Parathyroid adenoma (tissue), 2 donors: Measurements from ENCODE around the gene ARNT2.

Source experiments
- H2AFZ ChIP-seq: fragments of 300-600 bp; sonication (generic); one replicate; pipeline ENCODE4 v1.7.0; 2017; ENCODE audit warnings: antibody characterized with exemption, mild to moderate bottlenecking
- H3K27ac ChIP-seq: fragments of 300-600 bp; sonication (generic); one replicate; pipeline ENCODE4 v1.7.0; 2017
- H3K27me3 ChIP-seq: fragments of 300-600 bp; sonication (generic); one replicate; pipeline ENCODE4 v1.7.0; 2017; ENCODE audit warnings: low read length; ENCODE audit not compliant: control insufficient read depth, insufficient read depth
- H3K36me3 ChIP-seq: fragments of 300-600 bp; sonication (generic); one replicate; pipeline ENCODE4 v1.7.0; 2017; ENCODE audit warnings: low read length; ENCODE audit not compliant: control insufficient read depth, insufficient read depth
- H3K4me1 ChIP-seq: fragments of 300-600 bp; sonication (generic); one replicate; pipeline ENCODE4 v1.7.0; 2017; ENCODE audit warnings: control low read depth
- H3K4me2 ChIP-seq: fragments of 300-600 bp; sonication (generic); one replicate; pipeline ENCODE4 v1.7.0; 2017; ENCODE audit warnings: low read length
- H3K4me3 ChIP-seq: fragments of 300-600 bp; sonication (generic); one replicate; pipeline ENCODE4 v1.7.0; 2017; ENCODE audit warnings: low read depth, low read length
- H3K79me2 ChIP-seq: fragments of 300-600 bp; sonication (generic); one replicate; pipeline ENCODE4 v1.7.0; 2017; ENCODE audit warnings: control low read depth
- H3K9ac ChIP-seq: fragments of 300-600 bp; sonication (generic); one replicate; pipeline ENCODE4 v1.7.0; 2017; ENCODE audit warnings: mild to moderate bottlenecking
- H3K9me3 ChIP-seq: fragments of 300-600 bp; sonication (generic); one replicate; pipeline ENCODE4 v1.7.0; 2017; ENCODE audit warnings: low read length; ENCODE audit not compliant: control insufficient read depth
- TF ChIP-seq, protein P1 (sequence below): fragments of 300-600 bp; sonication (generic); IDR thresholded peaks from one replicate; pipeline ENCODE4 v1.7.0; 2017; ENCODE audit warnings: antibody characterized with exemption, mild to moderate bottlenecking
- donor health status: primary hyperparathyroidism.

The ARNT2 gene

DNA sequence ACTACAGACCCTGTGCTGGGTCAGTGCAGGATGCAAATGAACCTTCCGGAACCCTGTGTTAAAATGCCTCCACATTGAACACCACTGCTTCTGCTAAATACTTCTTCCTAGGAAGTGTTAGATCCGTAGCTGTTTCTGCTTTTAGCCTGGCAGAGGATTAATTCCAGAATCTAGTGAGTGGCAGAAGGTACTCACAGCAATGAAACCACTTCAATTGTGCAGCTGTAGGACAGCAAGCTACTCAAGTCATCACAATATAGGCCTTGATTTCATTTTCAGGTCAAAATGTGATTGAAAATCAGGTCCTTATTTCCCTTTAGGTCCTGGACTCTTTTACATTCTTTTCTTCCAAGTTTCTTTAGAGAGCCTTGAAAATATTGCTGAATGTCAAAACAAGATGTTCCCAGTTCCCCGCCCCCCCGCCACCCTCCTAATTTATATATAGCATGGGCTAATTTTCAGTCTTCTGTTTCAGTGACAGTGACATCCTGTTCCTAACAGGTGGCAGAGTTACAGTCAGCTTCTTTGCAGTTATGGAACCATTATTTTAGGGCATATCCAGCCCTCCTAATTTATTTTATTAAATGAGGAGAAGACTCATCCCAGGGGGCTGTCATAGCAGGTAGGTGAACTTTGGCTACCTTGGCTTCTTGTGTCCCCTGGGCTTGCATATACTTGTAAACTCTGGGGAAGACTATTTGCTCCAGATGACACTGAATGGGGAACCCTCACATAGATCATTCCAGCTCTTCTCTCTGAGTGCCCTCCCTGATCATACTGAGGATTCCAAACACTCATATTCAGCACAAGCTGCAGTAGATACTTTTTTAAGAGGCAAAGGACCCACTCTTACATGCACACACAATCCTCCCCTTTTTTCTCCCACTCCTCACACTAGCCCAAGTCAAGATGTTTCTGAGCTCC, 28.0 kb upstream of the ARNT2 start:
- Histone ChIP-seq H3K27me3 (no peaks in the 10 kb centered on the region), H3K27ac (no peak overlapping the region), H3K4me3 (no peak overlapping the region), H3K36me3 (no peaks in the 10 kb centered on the region), H2AFZ (no peak overlapping the region), H3K4me1 (no peaks in the 10 kb centered on the region), H3K9ac (no peak overlapping the region), H3K4me2 (no peak overlapping the region), H3K9me3 (no peaks in the 10 kb centered on the region), H3K79me2 (no peaks in the 10 kb centered on the region)
- TF ChIP-seq, protein P1, sequence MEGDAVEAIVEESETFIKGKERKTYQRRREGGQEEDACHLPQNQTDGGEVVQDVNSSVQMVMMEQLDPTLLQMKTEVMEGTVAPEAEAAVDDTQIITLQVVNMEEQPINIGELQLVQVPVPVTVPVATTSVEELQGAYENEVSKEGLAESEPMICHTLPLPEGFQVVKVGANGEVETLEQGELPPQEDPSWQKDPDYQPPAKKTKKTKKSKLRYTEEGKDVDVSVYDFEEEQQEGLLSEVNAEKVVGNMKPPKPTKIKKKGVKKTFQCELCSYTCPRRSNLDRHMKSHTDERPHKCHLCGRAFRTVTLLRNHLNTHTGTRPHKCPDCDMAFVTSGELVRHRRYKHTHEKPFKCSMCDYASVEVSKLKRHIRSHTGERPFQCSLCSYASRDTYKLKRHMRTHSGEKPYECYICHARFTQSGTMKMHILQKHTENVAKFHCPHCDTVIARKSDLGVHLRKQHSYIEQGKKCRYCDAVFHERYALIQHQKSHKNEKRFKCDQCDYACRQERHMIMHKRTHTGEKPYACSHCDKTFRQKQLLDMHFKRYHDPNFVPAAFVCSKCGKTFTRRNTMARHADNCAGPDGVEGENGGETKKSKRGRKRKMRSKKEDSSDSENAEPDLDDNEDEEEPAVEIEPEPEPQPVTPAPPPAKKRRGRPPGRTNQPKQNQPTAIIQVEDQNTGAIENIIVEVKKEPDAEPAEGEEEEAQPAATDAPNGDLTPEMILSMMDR, result no peak

DNA sequence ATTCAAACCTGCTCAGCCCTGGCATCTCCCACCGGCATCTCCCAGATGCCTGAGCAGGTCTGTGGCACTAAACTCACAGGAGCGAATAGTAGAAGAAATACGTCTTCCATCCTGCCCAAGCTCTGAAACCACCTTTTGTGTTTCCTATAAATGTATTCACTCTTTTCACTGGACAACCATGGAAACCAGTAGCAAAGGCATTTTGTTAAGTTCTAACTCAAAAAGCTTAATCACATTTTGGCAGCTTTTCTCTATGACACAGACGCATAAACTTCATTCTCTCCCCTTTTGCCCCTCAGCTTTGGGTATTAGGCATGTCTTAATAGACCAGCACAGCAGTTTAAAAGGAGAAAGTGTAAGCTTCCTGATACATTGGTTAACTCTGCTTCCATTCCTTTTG, 24.5 kb upstream of the ARNT2 start:
- no peak overlapping the region for H3K4me2 ChIP-seq
- TF ChIP-seq, protein P1, result no peak
- H2AFZ ChIP-seq, result no peak overlapping the region
- no peaks in the 10 kb centered on the region for H3K4me1 ChIP-seq
- no peaks in the 10 kb centered on the region for H3K9me3 ChIP-seq
- no peaks in the 10 kb centered on the region for H3K36me3 ChIP-seq
- H3K9ac ChIP-seq, result no peak overlapping the region
- no peaks in the 10 kb centered on the region for H3K79me2 ChIP-seq
- H3K4me3 ChIP-seq, result no peak overlapping the region
- no peak overlapping the region for H3K27ac ChIP-seq
- no peaks in the 10 kb centered on the region for H3K27me3 ChIP-seq

DNA sequence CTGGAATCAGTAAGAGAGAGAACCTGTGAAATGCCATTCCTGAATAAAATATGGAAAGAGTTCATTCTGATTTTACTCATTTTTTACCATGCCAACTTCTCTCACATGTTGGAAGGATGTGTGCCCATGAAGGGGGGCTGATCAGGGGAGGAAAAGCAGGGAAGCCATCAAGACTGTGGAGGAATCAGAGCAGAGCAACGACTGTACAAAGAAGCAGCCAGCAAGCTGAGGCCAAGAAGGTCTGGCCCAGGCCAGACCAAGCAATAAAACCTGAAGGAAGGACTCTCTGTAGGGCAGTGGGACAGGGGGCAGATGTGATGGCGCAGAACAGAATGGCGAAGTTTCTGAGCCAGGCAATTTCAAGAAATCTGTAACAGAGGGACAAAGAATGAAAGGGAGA, 24.0 kb upstream of the ARNT2 start:
- H3K36me3 ChIP-seq, result no peaks in the 10 kb centered on the region
- no peak overlapping the region for H3K9ac ChIP-seq
- no peaks in the 10 kb centered on the region for H3K27me3 ChIP-seq
- TF ChIP-seq, protein P1, result no peak
- H3K27ac ChIP-seq, result no peak overlapping the region
- no peaks in the 10 kb centered on the region for H3K4me1 ChIP-seq
- no peaks in the 10 kb centered on the region for H3K9me3 ChIP-seq
- H3K79me2 ChIP-seq, result no peaks in the 10 kb centered on the region
- no peak overlapping the region for H3K4me2 ChIP-seq
- H3K4me3 ChIP-seq, result no peak overlapping the region
- no peak overlapping the region for H2AFZ ChIP-seq

DNA sequence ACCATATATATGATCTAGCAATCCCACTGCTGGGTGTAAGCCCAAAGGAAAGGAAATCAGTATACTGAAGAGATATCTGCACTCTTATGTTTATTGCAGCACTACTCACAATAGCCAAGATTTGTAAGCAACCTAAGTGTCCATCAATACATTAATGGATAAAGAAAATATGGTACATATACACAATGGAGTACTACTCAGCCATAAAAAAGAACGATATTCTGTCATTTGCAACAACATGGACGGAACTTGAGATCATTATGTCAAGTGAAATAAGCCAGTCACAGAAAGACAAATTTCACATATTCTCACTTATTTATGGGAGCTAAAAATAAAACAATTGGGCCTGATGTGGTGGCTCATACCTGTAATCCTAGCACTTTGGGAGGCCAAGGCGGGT, 21.9 kb upstream of the ARNT2 start:
- Histone ChIP-seq H3K4me2 (no peak overlapping the region), H3K36me3 (no peaks in the 10 kb centered on the region), H3K4me3 (no peak overlapping the region), H3K4me1 (no peaks in the 10 kb centered on the region), H2AFZ (no peak overlapping the region), H3K27me3 (no peaks in the 10 kb centered on the region), H3K9ac (no peak overlapping the region), H3K79me2 (no peaks in the 10 kb centered on the region), H3K9me3 (no peaks in the 10 kb centered on the region), H3K27ac (no peak overlapping the region)
- TF ChIP-seq, protein P1, result no peak

DNA sequence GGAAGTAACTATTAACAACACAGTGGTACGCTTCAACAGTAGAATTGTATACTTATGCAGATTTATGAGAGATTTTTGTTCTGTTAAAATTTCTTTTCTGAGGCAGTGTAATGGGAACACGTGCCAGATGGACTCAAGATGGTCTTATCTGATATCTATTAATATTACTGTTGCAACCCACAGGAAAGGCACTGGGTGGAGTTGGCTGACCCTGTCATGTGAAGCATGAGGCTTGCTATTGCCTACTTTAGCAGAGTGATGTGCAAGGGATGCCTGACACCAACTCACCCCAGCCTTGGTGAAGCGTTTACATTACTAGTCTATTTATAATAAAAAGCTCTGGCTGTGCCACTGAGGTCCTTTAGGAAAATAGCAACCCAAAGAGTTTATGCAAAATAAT, 19.8 kb upstream of the ARNT2 start:
- H3K9ac ChIP-seq, result no peak overlapping the region
- no peaks in the 10 kb centered on the region for H3K9me3 ChIP-seq
- H3K4me3 ChIP-seq, result no peak overlapping the region
- no peaks in the 10 kb centered on the region for H3K36me3 ChIP-seq
- TF ChIP-seq, protein P1, result no peak
- no peak overlapping the region for H2AFZ ChIP-seq
- H3K4me1 ChIP-seq, result no peaks in the 10 kb centered on the region
- no peak overlapping the region for H3K4me2 ChIP-seq
- no peak overlapping the region for H3K27ac ChIP-seq
- no peaks in the 10 kb centered on the region for H3K27me3 ChIP-seq
- no peaks in the 10 kb centered on the region for H3K79me2 ChIP-seq
